ENCODE results near the gene FAM124A. TPM values are rescaled to one million over a fixed set of nuclear protein-coding genes. Genes with fewer than 3 reads are reported as not detected.

Gene FAM124A
- total RNA-seq, 4 donors from 2014 or later, result 1.9 to 17.7 (median 2.7) TPM

DNA sequence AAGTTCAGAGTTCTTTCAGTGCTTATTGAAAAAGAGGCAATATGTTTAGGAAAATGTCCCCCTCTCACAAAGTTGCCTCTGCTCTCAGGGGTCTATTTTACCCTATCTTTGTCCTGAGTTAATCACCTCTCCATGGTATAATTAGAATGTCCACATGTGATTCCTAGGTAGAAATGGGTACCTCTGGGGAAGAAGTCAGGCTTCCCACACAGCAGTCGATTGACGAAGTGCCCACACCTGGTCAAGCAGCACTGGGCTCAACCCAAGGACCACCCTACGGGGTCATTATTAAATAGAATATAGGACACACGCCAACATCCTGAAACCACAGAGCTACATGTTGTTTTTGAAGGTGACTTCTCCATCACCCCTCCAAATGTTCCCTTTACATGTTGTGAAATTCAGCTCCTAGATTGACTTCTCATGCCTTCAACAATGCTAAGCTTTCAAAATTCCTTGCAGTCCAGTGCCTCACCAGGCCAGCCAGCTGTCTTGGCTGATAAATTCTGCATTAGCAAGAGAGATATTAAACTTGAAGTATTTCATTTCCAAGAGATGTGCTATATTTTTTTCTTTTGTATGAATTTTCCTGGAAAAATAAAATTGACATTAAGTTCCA lies 43.6 kb upstream of the FAM124A start:
- in situ Hi-C loops (cut with MboI; ENCODE audit: low pct_ligation_motif_present in 1 of 4, low pct_unique_long_range_greater_than_20kb in 1 of 4, low sequenced_read_pairs in 3 of 4), result no loop called here

DNA sequence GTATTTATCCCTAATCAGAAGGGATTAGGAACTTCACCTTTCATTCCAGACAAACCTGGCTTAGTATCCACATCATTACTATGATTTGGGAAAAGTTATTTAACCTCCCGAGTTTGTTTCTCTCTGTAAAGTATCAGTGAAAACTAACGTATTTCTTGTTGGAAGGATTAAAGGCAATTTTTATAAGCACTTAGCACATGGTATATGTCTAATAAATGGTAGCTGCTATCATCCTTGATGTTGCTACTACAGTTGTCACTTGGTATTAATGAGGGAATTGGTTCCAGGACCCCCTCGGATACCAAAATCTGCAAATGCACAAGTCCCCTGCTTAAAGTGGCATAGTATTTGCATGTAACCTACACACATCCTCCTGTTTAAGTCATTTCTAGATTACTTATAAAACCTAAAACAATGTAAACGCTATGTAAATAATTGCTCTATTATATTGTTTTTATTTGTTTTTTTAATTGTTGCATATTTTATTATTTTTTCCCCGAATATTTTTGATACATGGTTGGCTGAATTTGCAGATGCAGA lies 42.7 kb upstream of the FAM124A start:
- 76 to 84% methylated on average over 5 of the region's 5 CpGs for WGBS, 2 donors (ENCODE audit: low coverage in 1 of 2)
- Histone ChIP-seq H3K4me3 (no peak overlapping the region), H3K36me3 (no peaks in the 10 kb centered on the region), H3K9me3 (no peaks in the 10 kb centered on the region), H3K4me1 (no peaks in the 10 kb centered on the region), H3K27me3 (peaks cover 27% of the 10 kb centered on the region), H3K27ac (no peak overlapping the region)
- no peak for TF ChIP-seq POLR2A (IDR thresholded peaks at IDR 0.05)
- DNase-seq, result no peak
- intact Hi-C loops (cut with DNase I; ENCODE audit: low total_unique reads), result no loop called here
- in situ Hi-C loops (cut with MboI; ENCODE audit: low pct_ligation_motif_present in 1 of 4, low pct_unique_long_range_greater_than_20kb in 1 of 4, low sequenced_read_pairs in 3 of 4), result no loop called here

More for the DNA sequence above, 43.6 kb upstream of the FAM124A start:
- intact Hi-C loops (cut with DNase I; ENCODE audit: low total_unique reads), result no loop called here
- 88 to 100% methylated on average over 1 to 4 of the region's 4 CpGs for WGBS, 2 donors (ENCODE audit: low coverage in 1 of 2)
- DNase-seq, result no peak
- Histone ChIP-seq H3K4me3 (no peak overlapping the region), H3K27me3 (peaks cover 27% of the 10 kb centered on the region), H3K27ac (no peak overlapping the region), H3K36me3 (no peaks in the 10 kb centered on the region), H3K9me3 (no peaks in the 10 kb centered on the region), H3K4me1 (no peaks in the 10 kb centered on the region)
- TF ChIP-seq POLR2AphosphoS5 (IDR thresholded peaks at IDR 0.05) (no peak), POLR2A (IDR thresholded peaks at IDR 0.05) (no peak), EP300 (IDR thresholded peaks at IDR 0.05; ENCODE audit: low read depth) (no peak)
- TF ChIP-seq, protein P1, sequence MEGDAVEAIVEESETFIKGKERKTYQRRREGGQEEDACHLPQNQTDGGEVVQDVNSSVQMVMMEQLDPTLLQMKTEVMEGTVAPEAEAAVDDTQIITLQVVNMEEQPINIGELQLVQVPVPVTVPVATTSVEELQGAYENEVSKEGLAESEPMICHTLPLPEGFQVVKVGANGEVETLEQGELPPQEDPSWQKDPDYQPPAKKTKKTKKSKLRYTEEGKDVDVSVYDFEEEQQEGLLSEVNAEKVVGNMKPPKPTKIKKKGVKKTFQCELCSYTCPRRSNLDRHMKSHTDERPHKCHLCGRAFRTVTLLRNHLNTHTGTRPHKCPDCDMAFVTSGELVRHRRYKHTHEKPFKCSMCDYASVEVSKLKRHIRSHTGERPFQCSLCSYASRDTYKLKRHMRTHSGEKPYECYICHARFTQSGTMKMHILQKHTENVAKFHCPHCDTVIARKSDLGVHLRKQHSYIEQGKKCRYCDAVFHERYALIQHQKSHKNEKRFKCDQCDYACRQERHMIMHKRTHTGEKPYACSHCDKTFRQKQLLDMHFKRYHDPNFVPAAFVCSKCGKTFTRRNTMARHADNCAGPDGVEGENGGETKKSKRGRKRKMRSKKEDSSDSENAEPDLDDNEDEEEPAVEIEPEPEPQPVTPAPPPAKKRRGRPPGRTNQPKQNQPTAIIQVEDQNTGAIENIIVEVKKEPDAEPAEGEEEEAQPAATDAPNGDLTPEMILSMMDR (IDR thresholded peaks at IDR 0.05), result no peak

DNA sequence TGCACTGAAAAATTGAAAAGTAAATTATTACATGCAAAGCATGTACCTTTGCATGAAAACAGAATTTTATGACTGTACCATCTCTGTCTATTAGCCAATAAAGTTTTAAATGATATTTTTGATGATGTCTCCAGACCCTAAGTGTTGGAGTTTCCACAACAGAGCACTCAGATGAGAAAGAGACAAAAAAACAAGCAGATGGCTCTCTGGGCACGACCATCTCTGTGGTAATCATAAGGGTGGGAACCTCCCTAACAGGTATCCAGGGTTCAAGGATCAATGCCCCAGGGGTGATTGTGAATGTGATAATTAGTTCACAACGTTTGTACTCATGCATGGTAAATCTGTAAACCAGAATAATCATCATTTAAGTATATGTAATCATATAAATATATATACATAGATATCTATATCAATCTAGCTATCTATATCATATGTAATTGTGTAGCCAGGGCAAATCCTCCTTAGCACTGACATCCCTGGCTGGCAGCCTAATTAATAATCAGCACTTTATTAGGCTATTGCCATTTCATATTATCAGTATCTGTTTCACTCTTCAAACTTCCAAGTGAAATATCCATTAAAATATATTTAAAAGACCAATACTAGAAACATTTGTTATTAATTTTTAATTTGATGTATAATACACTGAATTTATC lies 41.2 kb upstream of the FAM124A start:
- no peaks in the 10 kb centered on the region for H3K9me3 ChIP-seq
- TF ChIP-seq EP300 (IDR thresholded peaks at IDR 0.05; ENCODE audit: low read depth) (no peak), POLR2AphosphoS5 (IDR thresholded peaks at IDR 0.05) (no peak), POLR2A (IDR thresholded peaks at IDR 0.05) (no peak)
- TF ChIP-seq, protein P1 (IDR thresholded peaks at IDR 0.05), result no peak
- H3K36me3 ChIP-seq, result no peaks in the 10 kb centered on the region
- no peak overlapping the region for H3K27ac ChIP-seq
- peaks cover 27% of the 10 kb centered on the region for H3K27me3 ChIP-seq
- no peaks in the 10 kb centered on the region for H3K4me1 ChIP-seq
- WGBS, 2 donors (ENCODE audit: low coverage in 1 of 2), result 23 to 48% methylated on average over 2 of the region's 2 CpGs
- DNase-seq, result no peak
- H3K4me3 ChIP-seq, result no peak overlapping the region
- in situ Hi-C loops (cut with MboI; ENCODE audit: low pct_ligation_motif_present in 1 of 4, low pct_unique_long_range_greater_than_20kb in 1 of 4, low sequenced_read_pairs in 3 of 4) (no loop called here), intact Hi-C loops (cut with DNase I; ENCODE audit: low total_unique reads) (no loop called here)

DNA sequence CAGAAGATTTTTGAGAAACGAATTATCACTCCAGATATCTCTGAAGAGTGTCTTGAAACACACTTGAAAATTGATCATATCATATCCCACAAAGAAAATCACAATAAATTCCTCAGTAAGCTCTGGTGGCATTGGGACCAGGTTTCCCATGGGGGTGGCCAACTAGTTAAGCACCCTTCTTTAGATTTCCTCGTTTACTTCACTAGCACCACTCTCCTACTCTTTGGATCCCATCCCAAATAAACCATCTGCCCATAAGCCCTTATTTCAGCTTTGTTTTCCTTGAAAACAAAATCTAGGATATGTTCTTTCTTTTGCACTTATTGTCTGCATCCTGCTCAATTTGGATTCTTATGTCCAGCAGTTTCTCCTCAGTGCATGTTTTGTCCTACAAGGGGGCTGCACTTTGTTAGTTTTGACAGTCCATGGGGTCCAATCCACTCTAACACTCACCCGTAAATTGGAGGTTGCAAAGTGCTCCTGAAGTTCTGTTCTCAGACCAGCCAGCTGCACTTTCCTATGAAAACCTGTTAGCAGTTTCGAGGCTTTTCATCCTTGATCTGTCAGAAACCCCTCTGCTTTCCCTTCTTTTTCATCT lies 40.3 kb upstream of the FAM124A start:
- Histone ChIP-seq H3K36me3 (no peaks in the 10 kb centered on the region), H3K27me3 (peaks cover 27% of the 10 kb centered on the region), H3K27ac (no peak overlapping the region), H3K4me3 (no peak overlapping the region), H3K4me1 (no peaks in the 10 kb centered on the region), H3K9me3 (no peaks in the 10 kb centered on the region)
- TF ChIP-seq POLR2AphosphoS5 (IDR thresholded peaks at IDR 0.05) (no peak), EP300 (IDR thresholded peaks at IDR 0.05; ENCODE audit: low read depth) (no peak), POLR2A (IDR thresholded peaks at IDR 0.05) (no peak)
- TF ChIP-seq, protein P1 (IDR thresholded peaks at IDR 0.05), result no peak
- in situ Hi-C loops (cut with MboI; ENCODE audit: low pct_ligation_motif_present in 1 of 4, low pct_unique_long_range_greater_than_20kb in 1 of 4, low sequenced_read_pairs in 3 of 4), result no loop called here
- no peak for DNase-seq
- 48 to 51% methylated on average over 4 of the region's 4 CpGs for WGBS, 2 donors (ENCODE audit: low coverage in 1 of 2)
- intact Hi-C loops (cut with DNase I; ENCODE audit: low total_unique reads), result no loop called here

Data from transverse colon (tissue), 4 donors.